GM12878 (cell line): Measurements from ENCODE around the gene EFCAB9. TPM values are rescaled to one million over a fixed set of nuclear protein-coding genes. Genes with fewer than 3 reads are reported as not detected.

Source experiments
- ATAC-seq: fragments of 200-7000 bp; cut with Tn5 transposase; 3 replicates; pipeline ENCODE4 v1.9.1; 2020; ENCODE audit warnings: mild to moderate bottlenecking, moderate library complexity
- BruUV-seq: library from RNA; stranded (reverse); fragments of 400-500 nt; replicated peaks from 2 replicates; lab custom pipeline; 2021; lab: Mats Ljungman, UMichigan
- CTCF ChIA-PET: fragments of 300-600 bp; sonication (Branson Sonifier 250); formaldehyde crosslinking; extraction: SDS; loops from one replicate; lab custom pipeline; 2021; ENCODE audit warnings: inconsistent platforms; lab: Yijun Ruan, JAX
- POLR2A ChIA-PET: fragments of 350-600 bp; formaldehyde crosslinking; extraction: SDS; loops from one replicate; lab custom pipeline; 2021; ENCODE audit warnings: inconsistent platforms; lab: Charles Lee
- RAD21 ChIA-PET: fragments of 300-600 bp; sonication (Branson Sonifier 250); formaldehyde crosslinking; loops from one replicate; lab custom pipeline; 2023; ENCODE audit warnings: antibody characterized with exemption; ENCODE audit not compliant: unreplicated experiment; lab: Charles Lee
- SMC1A ChIA-PET: fragments of 300-600 bp; sonication (Branson Sonifier 250); formaldehyde crosslinking; loops from one replicate; lab custom pipeline; 2023; ENCODE audit not compliant: unreplicated experiment, uncharacterized antibody; lab: Charles Lee
- DNase-seq: peaks from one replicate; pipeline ENCODE4 v3.0.0-alpha.2; 2011; ENCODE audit warnings: low read depth, low spot score
- FAIRE-seq: peaks from 3 replicates; lab custom pipeline; 2011; peaks lifted over from hg19 to GRCh38; lab: Jason Lieb, UNC
- H2AFZ ChIP-seq: 2 replicates; pipeline ENCODE4 v1.6.0; 2011; ENCODE audit warnings: low read depth, low read length, control low read depth; ENCODE audit not compliant: control insufficient read depth
- H3K27ac ChIP-seq: 2 replicates; pipeline ENCODE4 v1.5.1; 2011; ENCODE audit warnings: control low read depth; ENCODE audit not compliant: control insufficient read depth, insufficient read depth
- H3K27me3 ChIP-seq, 2 experiments: replicated peaks in 1 of 2; 2 replicates each; pipeline versions ENCODE4 v1.6.0 to v1.6.1; 2011; ENCODE audit warnings: low read length in 1 of 2; ENCODE audit not compliant: control insufficient read depth in 2 of 2, insufficient read depth in 2 of 2
- H3K36me3 ChIP-seq, 2 experiments: 2 replicates each; pipeline ENCODE4 v1.5.1; 2011; ENCODE audit warnings: low read length in 1 of 2; ENCODE audit not compliant: control insufficient read depth in 2 of 2, insufficient read depth in 2 of 2
- H3K4me1 ChIP-seq: 2 replicates; pipeline ENCODE4 v1.6.1; 2011; ENCODE audit warnings: mild to moderate bottlenecking, low read length, moderate library complexity, mixed read lengths; ENCODE audit not compliant: control insufficient read depth, insufficient read depth
- H3K4me2 ChIP-seq: 2 replicates; pipeline ENCODE4 v1.6.0; 2011; ENCODE audit warnings: control low read depth; ENCODE audit not compliant: control insufficient read depth, insufficient read depth
- H3K4me3 ChIP-seq: fragments of 200-600 bp; sonication (generic); 2 replicates; pipeline ENCODE4 v1.5.1; 2016
- H3K79me2 ChIP-seq: 2 replicates; pipeline ENCODE4 v1.6.0; 2011; ENCODE audit warnings: low read length; ENCODE audit not compliant: control insufficient read depth, insufficient read depth
- H3K9ac ChIP-seq: 2 replicates; pipeline ENCODE4 v1.8.0; 2011; ENCODE audit warnings: low read length, control low read depth, mixed read lengths; ENCODE audit not compliant: control insufficient read depth, insufficient read depth
- H3K9me3 ChIP-seq: replicated peaks from 3 replicates; pipeline ENCODE4 v1.5.1; 2011; ENCODE audit warnings: mild to moderate bottlenecking, low read length; ENCODE audit not compliant: control insufficient read depth, insufficient read depth
- H4K20me1 ChIP-seq: 2 replicates; pipeline ENCODE4 v1.6.0; 2011; ENCODE audit not compliant: control insufficient read depth, insufficient read depth
- CHD2 ChIP-seq: IDR thresholded peaks from 2 replicates; pipeline ENCODE4 v1.6.1; 2011; ENCODE audit warnings: low read depth, low read length, improper control_type of control experiment, borderline replicate concordance
- EP300 ChIP-seq, 2 experiments: fragments of 150-350 bp in 1 of 2; IDR thresholded peaks; 2 replicates each; pipeline ENCODE4 v1.6.1; 2011 to 2012; ENCODE audit warnings: low read depth in 2 of 2, low read length in 2 of 2, borderline replicate concordance in 1 of 2, improper control_type of control experiment in 1 of 2, inconsistent platforms in 1 of 2; ENCODE audit not compliant: control insufficient read depth in 1 of 2
- ESRRA ChIP-seq: IDR thresholded peaks from 2 replicates; pipeline ENCODE4 v1.6.1; 2012; ENCODE audit warnings: mild to moderate bottlenecking, low read length, improper control_type of control experiment
- TARDBP ChIP-seq: IDR thresholded peaks from 2 replicates; pipeline ENCODE4 v1.6.1; 2016; ENCODE audit warnings: borderline replicate concordance
- TCF3 ChIP-seq: IDR thresholded peaks from 2 replicates; pipeline ENCODE4 v1.6.1; 2012; ENCODE audit warnings: low read depth, mild to moderate bottlenecking, low read length, borderline replicate concordance; ENCODE audit not compliant: insufficient read depth
- TCF7 ChIP-seq: IDR thresholded peaks from 2 replicates; pipeline ENCODE4 v1.6.1; 2014; ENCODE audit warnings: antibody characterized with exemption, borderline replicate concordance
- WGBS: methylation state at CpG from one replicate; pipeline ENCODE4 v1.1.6; 2016; ENCODE audit warnings: low lambda C conversion rate; ENCODE audit not compliant: insufficient replicate concordance, insufficient coverage; ENCODE audit errors: missing lambda C conversion rate; 5-methylcytosine and 5-hydroxymethylcytosine counted together
- in situ Hi-C: fragments of 300-500 bp; cut with MboI; formaldehyde crosslinking; loops from 9 replicates; pipeline ENCODE4 v1.14.3; 2018; ENCODE audit warnings: mixed read lengths
- intact Hi-C: fragments of 100-400 bp; cut with micrococcal nuclease; formaldehyde crosslinking; loops from one replicate; pipeline ENCODE4 v1.14.2; 2022; ENCODE audit not compliant: unreplicated experiment
- polyA plus RNA-seq, 11 experiments: library from polyadenylated mRNA; depleted of rRNA in 4 of 11; unstranded in 6 of 11; stranded (reverse) in 5 of 11; fragments of >200 nt; fragmentation: Nextera tagmentation in 4 of 11; fragmentation: Illumina TruSeq in 1 of 11; extraction: Ambion mirVana in 4 of 11; extraction: Trizol in 1 of 11; gene quantifications; 1 replicate in 1 of 11; 2 replicates in 10 of 11; pipeline versions ENCODE4 v1.2.1 to v1.2.3, GENCODE V29; 2011 to 2016; ENCODE audit warnings: inconsistent platforms in 2 of 11, missing spikeins in 2 of 11, low read depth in 1 of 11
- total RNA-seq, 4 experiments: library from RNA; depleted of rRNA in 3 of 4; stranded (reverse); fragments of >200 nt in 3 of 4; fragmentation: Illumina TruSeq in 1 of 4; extraction: Trizol in 1 of 4; gene quantifications; 2 replicates each; pipeline versions ENCODE4 v1.2.1 to v1.2.3, GENCODE V29; 2013 to 2021
- TF ChIP-seq, protein P1 (sequence below): fragments of 450-650 bp; IDR thresholded peaks from 2 replicates; pipeline ENCODE4 v1.6.1; 2018; ENCODE audit warnings: mild to moderate bottlenecking, low read depth, moderate library complexity; ENCODE audit not compliant: partially characterized antibody
- TF ChIP-seq, protein P2 (sequence below): fragments of 150-350 bp; IDR thresholded peaks from 2 replicates; pipeline ENCODE4 v1.6.1; 2016; ENCODE audit warnings: low read depth, low read length
- TF ChIP-seq, protein P3 (sequence below): fragments of 450-650 bp; IDR thresholded peaks from 2 replicates; pipeline ENCODE4 v1.6.1; 2017; ENCODE audit warnings: mild to moderate bottlenecking, moderate library complexity
- TF ChIP-seq, protein P4 (sequence below): fragments of 450-650 bp; IDR thresholded peaks from 2 replicates; pipeline ENCODE4 v1.6.1; 2014; ENCODE audit warnings: mild to moderate bottlenecking

The EFCAB9 gene
- total and polyA plus RNA-seq, 10 of the 15 experiments (the other 5 are each of a cell fraction or from before 2014, with no cell fraction given): 0.73 TPM; not detected in 9

DNA sequence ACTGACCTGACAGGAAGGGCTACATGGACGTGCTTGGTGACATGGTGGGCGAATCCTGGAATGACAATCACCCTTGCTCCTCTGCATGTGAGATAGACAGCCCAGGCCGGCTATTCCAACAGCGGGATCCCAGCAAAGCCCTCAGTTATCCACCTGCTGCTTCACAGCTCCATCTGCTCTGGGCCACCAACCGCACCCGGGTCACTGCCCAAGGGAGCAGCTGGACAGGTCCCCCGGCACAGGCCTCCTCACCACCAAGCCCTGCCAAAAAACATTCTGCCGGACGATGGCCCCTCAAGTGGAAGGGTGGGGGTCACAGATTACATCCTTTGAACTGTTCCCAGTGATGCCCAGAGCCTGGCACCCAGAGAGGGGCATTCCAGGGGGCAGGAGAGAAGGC is 45.6 kb upstream of the EFCAB9 start (continued):
- TF ChIP-seq, protein P1, sequence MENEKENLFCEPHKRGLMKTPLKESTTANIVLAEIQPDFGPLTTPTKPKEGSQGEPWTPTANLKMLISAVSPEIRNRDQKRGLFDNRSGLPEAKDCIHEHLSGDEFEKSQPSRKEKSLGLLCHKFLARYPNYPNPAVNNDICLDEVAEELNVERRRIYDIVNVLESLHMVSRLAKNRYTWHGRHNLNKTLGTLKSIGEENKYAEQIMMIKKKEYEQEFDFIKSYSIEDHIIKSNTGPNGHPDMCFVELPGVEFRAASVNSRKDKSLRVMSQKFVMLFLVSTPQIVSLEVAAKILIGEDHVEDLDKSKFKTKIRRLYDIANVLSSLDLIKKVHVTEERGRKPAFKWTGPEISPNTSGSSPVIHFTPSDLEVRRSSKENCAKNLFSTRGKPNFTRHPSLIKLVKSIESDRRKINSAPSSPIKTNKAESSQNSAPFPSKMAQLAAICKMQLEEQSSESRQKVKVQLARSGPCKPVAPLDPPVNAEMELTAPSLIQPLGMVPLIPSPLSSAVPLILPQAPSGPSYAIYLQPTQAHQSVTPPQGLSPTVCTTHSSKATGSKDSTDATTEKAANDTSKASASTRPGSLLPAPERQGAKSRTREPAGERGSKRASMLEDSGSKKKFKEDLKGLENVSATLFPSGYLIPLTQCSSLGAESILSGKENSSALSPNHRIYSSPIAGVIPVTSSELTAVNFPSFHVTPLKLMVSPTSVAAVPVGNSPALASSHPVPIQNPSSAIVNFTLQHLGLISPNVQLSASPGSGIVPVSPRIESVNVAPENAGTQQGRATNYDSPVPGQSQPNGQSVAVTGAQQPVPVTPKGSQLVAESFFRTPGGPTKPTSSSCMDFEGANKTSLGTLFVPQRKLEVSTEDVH: no peak
- TF ChIP-seq EP300 (IDR thresholded peaks at IDR 0.05; ENCODE audit: borderline replicate concordance in 1 of 2, control insufficient read depth in 1 of 2, low read depth in 2 of 2, low read length in 2 of 2) (no peak), TCF3 (no peak)

DNA sequence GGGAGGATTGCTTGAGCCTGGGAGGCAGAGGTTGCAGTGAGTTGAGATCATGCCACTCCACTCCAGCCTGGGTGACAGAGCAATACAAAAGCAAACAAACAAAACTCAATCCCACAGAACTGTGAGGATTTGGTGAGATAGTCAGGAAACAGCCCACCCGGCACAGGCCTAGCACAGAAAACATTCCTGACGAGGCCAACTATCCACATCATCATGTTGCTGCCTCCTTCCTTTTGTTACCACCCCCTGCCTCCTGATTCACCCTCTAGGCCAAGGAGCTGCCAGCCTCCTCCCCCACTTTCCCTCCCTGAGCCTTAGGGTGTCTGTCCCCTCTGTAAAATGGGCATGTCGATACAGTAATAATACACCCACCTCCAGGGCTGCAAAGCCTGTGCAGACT is 44.9 kb upstream of the EFCAB9 start:
- Histone ChIP-seq H3K36me3 (peaks cover 23 to 27% of the 10 kb centered on the region in 2 experiments), H3K4me1 (peaks cover 35% of the 10 kb centered on the region), H3K27ac (no peak overlapping the region), H2AFZ (no peak overlapping the region), H4K20me1 (peaks cover 6% of the 10 kb centered on the region), H3K4me3 (no peak overlapping the region), H3K4me2 (no peak overlapping the region), H3K9ac (no peak overlapping the region), H3K27me3 (no peaks in the 10 kb centered on the region), H3K79me2 (peaks cover 65% of the 10 kb centered on the region), H3K9me3 (no peaks in the 10 kb centered on the region)
- RAD21 ChIA-PET: no interaction called here
- CTCF ChIA-PET: no interaction called here
- intact Hi-C loops (no loop called here), in situ Hi-C loops (no loop called here)
- SMC1A ChIA-PET: no interaction called here
- ATAC-seq: no peak
- POLR2A ChIA-PET: interaction anchor here (0.7 kb wide), 1 partner anchor 13 kb away, joined by 3 read pairs; no protein-coding TSS in a partner anchor
- BruUV-seq: no TSS peak
- DNase-seq: no peak
- WGBS: 74% methylated on average over 3 of the region's 3 CpGs
- FAIRE-seq: no peak
- TF ChIP-seq, protein P2, sequence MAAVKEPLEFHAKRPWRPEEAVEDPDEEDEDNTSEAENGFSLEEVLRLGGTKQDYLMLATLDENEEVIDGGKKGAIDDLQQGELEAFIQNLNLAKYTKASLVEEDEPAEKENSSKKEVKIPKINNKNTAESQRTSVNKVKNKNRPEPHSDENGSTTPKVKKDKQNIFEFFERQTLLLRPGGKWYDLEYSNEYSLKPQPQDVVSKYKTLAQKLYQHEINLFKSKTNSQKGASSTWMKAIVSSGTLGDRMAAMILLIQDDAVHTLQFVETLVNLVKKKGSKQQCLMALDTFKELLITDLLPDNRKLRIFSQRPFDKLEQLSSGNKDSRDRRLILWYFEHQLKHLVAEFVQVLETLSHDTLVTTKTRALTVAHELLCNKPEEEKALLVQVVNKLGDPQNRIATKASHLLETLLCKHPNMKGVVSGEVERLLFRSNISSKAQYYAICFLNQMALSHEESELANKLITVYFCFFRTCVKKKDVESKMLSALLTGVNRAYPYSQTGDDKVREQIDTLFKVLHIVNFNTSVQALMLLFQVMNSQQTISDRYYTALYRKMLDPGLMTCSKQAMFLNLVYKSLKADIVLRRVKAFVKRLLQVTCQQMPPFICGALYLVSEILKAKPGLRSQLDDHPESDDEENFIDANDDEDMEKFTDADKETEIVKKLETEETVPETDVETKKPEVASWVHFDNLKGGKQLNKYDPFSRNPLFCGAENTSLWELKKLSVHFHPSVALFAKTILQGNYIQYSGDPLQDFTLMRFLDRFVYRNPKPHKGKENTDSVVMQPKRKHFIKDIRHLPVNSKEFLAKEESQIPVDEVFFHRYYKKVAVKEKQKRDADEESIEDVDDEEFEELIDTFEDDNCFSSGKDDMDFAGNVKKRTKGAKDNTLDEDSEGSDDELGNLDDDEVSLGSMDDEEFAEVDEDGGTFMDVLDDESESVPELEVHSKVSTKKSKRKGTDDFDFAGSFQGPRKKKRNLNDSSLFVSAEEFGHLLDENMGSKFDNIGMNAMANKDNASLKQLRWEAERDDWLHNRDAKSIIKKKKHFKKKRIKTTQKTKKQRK: no peak
- TF ChIP-seq TARDBP (no peak), CHD2 (no peak), TCF7 (no peak), ESRRA (no peak)
- TF ChIP-seq, protein P3, sequence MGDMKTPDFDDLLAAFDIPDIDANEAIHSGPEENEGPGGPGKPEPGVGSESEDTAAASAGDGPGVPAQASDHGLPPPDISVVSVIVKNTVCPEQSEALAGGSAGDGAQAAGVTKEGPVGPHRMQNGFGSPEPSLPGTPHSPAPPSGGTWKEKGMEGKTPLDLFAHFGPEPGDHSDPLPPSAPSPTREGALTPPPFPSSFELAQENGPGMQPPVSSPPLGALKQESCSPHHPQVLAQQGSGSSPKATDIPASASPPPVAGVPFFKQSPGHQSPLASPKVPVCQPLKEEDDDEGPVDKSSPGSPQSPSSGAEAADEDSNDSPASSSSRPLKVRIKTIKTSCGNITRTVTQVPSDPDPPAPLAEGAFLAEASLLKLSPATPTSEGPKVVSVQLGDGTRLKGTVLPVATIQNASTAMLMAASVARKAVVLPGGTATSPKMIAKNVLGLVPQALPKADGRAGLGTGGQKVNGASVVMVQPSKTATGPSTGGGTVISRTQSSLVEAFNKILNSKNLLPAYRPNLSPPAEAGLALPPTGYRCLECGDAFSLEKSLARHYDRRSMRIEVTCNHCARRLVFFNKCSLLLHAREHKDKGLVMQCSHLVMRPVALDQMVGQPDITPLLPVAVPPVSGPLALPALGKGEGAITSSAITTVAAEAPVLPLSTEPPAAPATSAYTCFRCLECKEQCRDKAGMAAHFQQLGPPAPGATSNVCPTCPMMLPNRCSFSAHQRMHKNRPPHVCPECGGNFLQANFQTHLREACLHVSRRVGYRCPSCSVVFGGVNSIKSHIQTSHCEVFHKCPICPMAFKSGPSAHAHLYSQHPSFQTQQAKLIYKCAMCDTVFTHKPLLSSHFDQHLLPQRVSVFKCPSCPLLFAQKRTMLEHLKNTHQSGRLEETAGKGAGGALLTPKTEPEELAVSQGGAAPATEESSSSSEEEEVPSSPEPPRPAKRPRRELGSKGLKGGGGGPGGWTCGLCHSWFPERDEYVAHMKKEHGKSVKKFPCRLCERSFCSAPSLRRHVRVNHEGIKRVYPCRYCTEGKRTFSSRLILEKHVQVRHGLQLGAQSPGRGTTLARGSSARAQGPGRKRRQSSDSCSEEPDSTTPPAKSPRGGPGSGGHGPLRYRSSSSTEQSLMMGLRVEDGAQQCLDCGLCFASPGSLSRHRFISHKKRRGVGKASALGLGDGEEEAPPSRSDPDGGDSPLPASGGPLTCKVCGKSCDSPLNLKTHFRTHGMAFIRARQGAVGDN: no peak
- TF ChIP-seq, protein P4, sequence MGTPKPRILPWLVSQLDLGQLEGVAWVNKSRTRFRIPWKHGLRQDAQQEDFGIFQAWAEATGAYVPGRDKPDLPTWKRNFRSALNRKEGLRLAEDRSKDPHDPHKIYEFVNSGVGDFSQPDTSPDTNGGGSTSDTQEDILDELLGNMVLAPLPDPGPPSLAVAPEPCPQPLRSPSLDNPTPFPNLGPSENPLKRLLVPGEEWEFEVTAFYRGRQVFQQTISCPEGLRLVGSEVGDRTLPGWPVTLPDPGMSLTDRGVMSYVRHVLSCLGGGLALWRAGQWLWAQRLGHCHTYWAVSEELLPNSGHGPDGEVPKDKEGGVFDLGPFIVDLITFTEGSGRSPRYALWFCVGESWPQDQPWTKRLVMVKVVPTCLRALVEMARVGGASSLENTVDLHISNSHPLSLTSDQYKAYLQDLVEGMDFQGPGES: no peak
